RPMI8226 (cell line): ENCODE data around the gene SP3.
A peak's percentile ranks its signal among the peaks of the same experiment; 100 is the strongest.

Source experiments
- DNase-seq: peaks from one replicate; pipeline ENCODE4 v3.0.0-alpha.2; 2015

SP3 gene

DNA sequence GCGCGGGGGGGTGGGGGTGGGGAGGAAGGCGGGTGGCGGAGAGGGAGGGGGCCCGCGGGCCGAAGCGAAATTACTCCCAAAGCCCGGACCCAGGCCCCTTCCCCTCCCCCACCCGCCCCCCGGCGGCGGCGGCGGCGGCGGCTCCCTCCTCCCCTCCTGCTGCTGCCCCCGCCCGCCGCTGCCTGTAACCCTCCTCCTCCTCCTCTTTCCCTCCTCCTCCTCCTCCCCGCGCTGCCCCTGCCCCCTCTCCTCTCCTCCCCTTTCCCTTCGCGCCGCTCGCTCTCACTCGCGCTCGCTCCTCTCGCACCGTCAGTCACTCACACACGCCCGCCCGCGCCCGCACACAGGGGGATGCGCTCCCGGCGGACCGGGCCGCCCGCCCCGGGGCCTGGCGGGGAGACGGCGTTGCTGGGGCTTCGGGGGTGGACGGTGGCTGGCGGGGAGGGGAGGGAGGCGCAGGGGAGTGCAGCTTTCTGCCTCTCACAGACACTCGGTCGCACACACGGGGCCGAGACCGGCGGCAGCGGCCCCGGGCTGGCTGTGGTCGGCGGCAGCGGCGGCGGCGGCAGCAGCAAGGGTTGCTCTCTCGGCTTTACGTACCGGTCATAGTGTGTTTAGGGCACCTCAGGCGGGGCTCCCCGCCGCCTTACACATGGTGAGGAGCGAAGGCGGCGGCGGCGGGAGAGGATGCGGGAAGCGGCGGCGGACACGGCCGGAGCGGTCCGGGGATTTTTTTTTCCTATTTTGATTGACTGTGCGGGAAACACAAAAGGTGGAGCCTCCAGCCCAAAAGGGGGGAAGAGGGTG, 405 bp downstream of the SP3 start:
- DNase-seq, result peak; percentile 89

GRCh38 chr2:173963817-173964564, 1.2 kb downstream of the SP3 start:
- peak; percentile 92 for DNase-seq

DNA sequence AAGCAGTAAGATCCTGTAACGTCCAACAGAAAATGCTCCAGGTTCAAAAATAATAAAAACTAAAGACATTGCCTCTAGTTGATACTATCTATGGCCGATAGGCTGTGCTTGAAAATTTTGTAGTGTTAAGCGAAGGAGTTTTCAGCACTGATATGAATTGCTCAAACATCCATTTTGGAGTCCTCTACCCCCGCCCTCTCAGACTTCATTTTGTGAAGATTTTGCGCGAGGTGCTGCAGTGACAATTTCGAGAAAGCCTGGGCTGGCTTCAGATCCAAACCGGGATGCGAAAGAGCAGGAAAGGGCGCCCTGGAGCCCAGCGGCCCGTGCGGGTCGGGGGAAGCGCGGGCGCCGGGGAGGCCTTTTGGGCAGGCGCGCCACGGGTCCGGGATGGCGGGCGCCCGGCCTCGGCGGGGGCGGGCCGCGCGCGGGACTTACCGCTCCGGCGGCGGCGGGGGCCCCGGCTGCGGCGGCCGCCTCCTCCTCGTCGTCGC, 1.8 kb downstream of the SP3 start:
- peak; percentile 75 for DNase-seq

DNA sequence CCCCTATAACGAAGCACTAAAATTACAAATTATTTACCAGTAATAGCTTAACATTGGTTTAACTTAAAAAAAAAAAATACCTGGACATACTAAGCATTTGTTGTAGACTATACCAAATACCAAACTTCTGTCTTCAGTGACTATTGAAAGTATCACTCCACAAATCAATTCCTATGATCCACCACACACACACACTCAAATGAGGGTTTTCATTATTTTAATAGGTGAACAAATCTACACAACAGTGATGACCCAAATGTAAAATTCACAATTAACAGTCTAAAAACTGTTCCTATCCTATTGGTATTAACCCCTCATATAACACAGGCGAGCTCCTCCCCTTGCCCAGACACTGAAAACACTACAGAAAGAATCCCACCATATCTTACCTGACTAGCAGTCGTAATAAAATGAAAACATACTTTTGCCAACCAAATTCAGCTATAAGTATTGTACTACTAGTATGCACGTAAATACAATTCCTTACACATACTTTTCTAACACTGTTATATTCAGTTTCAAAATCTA, 2.5 kb downstream of the SP3 start:
- DNase-seq, result peak; percentile 15

DNA sequence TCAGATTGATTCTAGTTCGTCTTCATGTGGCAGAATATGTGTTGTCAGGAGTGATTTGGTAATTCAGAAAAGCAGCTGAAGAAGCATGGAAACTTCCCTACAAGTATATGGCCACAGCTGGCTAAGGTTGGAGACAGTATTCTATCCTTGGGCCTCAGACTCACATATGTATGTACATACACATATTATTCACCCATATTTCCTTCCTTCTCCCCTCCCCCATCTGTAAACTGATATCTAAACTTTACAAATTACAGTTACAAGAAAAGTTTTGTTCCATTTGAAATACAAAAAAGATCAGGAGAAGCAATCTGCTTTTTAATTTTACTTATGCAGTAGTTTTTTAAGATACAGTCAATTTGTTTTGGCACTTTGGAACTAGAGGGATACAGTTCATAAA, 3.1 kb downstream of the SP3 start:
- peak; percentile 34 for DNase-seq

GRCh38 chr2:173961346-173961705, 3.8 kb downstream of the SP3 start:
- no peak for DNase-seq

DNA sequence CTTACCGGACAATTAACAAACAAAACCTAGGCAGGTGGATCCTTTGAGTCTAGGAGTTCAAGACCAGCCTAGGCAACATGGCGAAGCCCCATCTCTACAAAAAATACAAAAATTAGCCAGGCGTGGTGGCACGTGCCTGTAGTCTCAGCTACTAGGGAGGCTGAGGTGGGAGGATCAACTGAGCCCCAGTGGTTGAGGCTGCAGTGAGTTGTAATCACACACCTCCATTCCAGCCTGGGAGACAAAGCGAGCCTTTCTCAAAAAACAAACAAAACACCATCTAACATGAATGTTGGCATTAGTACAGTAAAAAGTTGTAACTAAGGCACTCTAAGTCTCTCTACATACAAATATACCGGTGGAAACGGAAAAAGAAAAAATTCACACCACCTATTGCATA, 5.3 kb downstream of the SP3 start:
- no peak for DNase-seq

- DNase-seq, result no peak
Observed at GRCh38 chr2:173959358-173959884, 5.8 kb downstream of the SP3 start.

DNA sequence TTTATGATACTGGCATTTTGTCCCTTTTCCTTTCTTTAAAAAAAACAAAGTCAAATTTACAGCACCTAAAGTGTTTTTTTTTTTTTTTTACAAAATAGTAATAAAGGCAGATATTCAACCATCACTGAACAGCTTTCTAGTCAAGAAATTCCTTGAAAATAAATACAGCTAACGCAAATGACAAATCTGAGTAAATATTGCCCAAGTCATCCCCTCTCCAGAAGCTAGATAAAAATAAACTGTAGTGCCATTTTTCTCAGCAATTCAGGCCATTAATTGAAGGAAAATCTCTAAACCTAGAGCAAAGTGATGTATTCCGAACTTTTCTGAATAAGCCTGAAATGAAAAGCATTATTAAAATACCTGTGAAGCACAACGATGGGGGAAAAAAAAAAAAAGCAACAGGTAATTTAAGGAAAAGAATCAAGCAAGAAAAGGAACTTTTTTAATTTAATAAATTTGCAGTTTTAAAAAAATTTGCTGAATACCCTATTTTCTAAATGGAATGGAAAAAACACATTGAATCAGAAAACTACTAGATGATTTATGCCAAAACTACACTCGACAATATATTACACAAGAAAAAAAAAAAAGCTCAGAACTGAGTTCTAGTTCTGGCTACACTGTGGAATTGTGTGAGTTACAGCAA, 6.9 kb downstream of the SP3 start:
- DNase-seq, result no peak

GRCh38 chr2:173957517-173957916, 7.7 kb downstream of the SP3 start:
- DNase-seq, result no peak

GRCh38 chr2:173956454-173956853, 8.7 kb downstream of the SP3 start:
- DNase-seq, result no peak

DNA sequence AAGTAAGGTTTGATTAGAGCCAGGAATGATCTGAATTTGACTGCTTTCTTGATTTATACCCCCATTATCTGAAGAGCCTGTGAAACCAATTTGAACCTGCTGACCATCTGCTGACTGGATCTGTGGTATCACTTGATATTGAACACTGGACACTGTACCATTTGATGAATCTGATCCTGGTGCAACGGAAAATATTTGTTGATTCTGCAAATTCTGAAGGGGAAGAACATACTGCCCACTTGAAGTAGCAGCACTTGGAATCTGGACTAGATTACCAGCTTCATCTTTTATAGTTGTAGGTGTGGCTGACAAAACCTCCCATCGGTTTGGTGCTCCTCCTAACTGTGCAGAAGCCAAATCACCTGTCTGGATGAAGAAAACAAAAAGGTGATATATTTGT, 9.3 kb downstream of the SP3 start:
- no peak for DNase-seq

DNA sequence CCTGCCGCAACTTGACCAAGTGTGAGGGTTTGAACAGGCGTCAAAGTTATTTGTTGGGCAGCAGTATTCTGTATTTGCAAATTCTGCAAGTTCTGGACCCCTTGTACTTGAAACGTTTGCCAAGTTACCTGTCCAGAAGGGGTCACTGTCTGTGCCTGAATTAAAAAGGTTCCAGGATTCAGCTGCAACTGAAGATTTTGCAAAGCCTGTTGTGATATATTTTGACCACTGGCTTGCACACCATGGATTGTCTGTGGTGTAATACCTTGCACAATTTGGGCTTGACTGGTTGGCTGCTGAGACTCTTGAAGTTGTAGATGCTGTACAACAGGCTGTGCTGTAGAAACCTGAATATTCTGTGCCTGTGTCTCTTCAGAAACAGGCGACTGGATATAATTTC, 10.2 kb downstream of the SP3 start:
- no peak for DNase-seq

GRCh38 chr2:173953047-173953424, 12.1 kb downstream of the SP3 start:
- no peak for DNase-seq

DNA sequence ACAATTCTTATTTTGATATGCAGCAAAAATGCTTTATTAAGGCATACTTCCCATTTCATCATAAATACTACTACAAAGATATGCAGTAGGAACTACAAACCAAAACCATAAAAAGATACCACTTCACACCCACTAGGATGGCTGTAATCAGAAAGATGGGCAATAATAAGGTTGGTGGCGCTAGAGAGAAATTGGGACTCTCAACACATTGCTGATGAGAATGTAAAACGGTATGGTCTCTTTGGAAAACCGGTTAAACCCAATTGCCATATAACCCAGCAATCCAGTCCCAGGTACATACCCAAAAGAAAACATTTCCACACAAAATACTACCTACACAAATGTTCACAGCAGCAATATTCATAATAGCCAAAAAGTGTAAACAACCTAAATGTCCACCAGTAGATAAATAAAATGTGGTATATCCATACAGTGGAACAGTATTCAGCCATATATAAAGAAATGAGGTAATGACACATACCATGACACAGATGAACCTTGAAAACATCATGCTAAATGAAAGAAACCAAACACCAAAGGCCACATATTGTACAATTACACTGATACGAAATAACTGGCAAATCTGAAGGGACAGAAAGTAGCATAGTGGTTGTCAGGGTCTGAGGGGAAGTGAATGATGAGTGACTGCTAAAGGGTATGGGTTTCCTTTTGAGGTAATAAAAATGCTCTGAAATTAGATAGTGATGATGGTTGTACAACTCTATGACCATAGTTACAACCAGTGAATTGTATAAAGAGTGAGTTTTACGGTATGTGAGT, 12.7 kb downstream of the SP3 start:
- DNase-seq, result no peak

DNA sequence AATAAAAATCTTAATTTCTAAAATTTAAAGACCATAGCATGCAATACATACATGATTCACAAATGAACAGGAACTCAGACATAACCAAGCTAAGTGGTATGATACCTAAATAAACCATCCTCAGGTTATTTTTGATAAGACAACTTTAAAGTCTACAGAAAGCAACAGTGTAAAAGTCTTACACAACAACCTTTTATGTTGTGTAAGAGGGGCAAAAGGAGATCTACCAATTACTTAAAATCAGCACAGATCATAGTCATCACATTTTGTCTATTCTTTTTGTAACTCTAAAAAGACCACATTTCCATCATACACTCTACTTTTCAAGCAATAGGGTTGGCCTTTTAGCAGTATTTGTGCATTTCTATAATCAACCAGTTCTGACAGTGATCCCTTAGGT, 16.3 kb downstream of the SP3 start:
- no peak for DNase-seq

DNA sequence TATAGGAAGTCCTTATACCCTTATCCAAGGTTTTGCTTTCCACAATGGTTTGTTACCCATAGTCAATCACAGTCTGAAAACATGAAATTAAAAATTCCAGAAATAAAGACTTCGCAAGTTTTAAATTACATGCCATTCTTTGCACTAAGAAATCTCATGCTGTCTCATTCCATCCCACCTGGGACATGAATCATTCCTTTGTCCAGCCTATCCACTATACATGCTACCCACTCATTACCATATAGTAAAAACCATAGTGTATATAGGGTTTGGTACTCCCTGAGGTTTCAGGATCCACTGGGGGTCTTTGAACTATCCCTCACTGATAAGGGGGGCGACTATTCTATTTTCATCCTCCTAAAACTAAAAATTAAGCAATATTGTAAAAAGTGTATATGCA, 17.0 kb downstream of the SP3 start:
- DNase-seq, result no peak

GRCh38 chr2:173947131-173947530, 18.0 kb downstream of the SP3 start:
- DNase-seq, result no peak

DNA sequence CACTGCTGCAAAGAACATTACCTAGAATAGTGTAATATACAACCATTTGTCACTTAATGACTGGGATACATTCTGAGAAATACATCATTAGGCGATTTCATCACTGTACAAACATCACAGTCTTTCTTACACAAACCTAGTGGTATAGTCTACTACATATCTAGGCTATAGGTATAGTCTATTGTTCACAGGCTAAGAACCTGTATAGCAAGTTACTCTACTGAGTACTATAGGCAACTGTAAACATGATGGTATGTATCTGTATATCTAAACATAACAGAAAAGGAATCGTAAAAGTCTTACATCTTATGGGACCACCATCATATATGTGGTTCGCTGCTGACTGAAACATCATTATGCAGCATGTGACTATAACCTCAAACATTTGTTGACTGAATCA, 21.4 kb downstream of the SP3 start:
- DNase-seq, result no peak

GRCh38 chr2:173942861-173943523, 22.2 kb downstream of the SP3 start:
- no peak for DNase-seq

DNA sequence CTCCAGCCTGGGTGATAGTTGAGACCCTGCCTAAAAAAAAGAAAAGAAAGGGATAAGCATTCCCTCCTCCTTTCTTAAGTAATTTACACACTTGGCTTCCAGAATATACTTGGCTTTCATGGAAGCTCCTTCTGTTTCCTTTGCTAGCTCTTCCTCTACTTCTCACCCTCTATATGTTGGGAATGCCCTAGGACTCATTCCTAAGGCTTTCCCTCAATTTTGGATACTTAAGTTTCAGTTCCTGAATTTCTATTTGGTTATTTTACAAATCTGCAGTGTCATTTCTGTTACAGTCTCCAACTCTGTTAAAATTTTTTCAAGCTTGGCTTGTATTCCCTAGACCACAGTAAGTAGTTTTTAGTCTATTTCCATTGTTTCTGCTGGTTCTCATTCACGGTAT, 23.6 kb downstream of the SP3 start:
- DNase-seq, result no peak
